ENCODE measurements around the gene ACOT8. TPM values are rescaled to one million over a fixed set of nuclear protein-coding genes. Genes with fewer than 3 reads are reported as not detected.

The ACOT8 gene
- total and polyA plus RNA-seq, 9 of the 15 experiments (the other 6 are each of a cell fraction or from before 2014, with no cell fraction given): 8.2 to 46.7 (median 20.7) TPM

GRCh38 chr20:45833030-45833882 lies 23.9 kb downstream of the ACOT8 start, which contains the start of gene SNX21 (continued):
- TF ChIP-seq RERE (CRISPR knock-in tag; IDR thresholded peaks at IDR 0.05; ENCODE audit: borderline replicate concordance) (no peak), HMG20A (CRISPR knock-in tag; conservative IDR thresholded peaks at IDR 0.05) (no peak), ZNF263 (CRISPR knock-in tag; IDR thresholded peaks at IDR 0.05; ENCODE audit: borderline replicate concordance) (no peak), ZNF311 (CRISPR knock-in tag; IDR thresholded peaks at IDR 0.05) (no peak), CEBPG (CRISPR knock-in tag; IDR thresholded peaks at IDR 0.05) (peak; percentile 81), CEBPG (tag; conservative IDR thresholded peaks at IDR 0.05 in 1 of 2, IDR thresholded peaks at IDR 0.05 in 1 of 2) (peak; percentile 88 to 96), ZBTB26 (CRISPR knock-in tag; IDR thresholded peaks at IDR 0.05) (no peak), ZNF639 (CRISPR knock-in tag; conservative IDR thresholded peaks at IDR 0.05 in 1 of 2, IDR thresholded peaks at IDR 0.05 in 1 of 2) (no peak), ZNF764 (CRISPR knock-in tag; IDR thresholded peaks at IDR 0.05; ENCODE audit: low read depth) (no peak), ATF3 (IDR thresholded peaks at IDR 0.05) (peak; percentile 73), ATF3 (CRISPR knock-in tag; conservative IDR thresholded peaks at IDR 0.05) (no peak)

Measured in K562 (cell line).